PC-3 (cell line): ENCODE measurements around the gene CADPS2. TPM values are rescaled to one million over a fixed set of nuclear protein-coding genes. Genes with fewer than 3 reads are reported as not detected.

Experiments used
- ATAC-seq: fragments of 200-7000 bp; cut with Tn5 transposase; 2 replicates; pipeline ENCODE4 v1.9.1; 2020; ENCODE audit warnings: mild to moderate bottlenecking, moderate library complexity
- BruUV-seq: library from RNA; stranded (reverse); fragments of 400-500 nt; replicated peaks from 2 replicates; lab custom pipeline; 2021; lab: Mats Ljungman, UMichigan
- CTCF ChIA-PET: fragments of 300-600 bp; sonication (Branson Sonifier 250); formaldehyde crosslinking; loops from one replicate; lab custom pipeline; 2022; ENCODE audit warnings: antibody characterized with exemption; lab: Charles Lee
- POLR2A ChIA-PET: fragments of 300-600 bp; sonication (Branson Sonifier 250); formaldehyde crosslinking; loops from one replicate; lab custom pipeline; 2022; ENCODE audit warnings: antibody characterized with exemption; ENCODE audit not compliant: unreplicated experiment; lab: Charles Lee
- DNase-seq: peaks from one replicate; pipeline ENCODE4 v3.0.0-alpha.2; 2015
- H2AFZ ChIP-seq: fragments of 300-600 bp; sonication (generic); 2 replicates; pipeline ENCODE4 v1.6.0; 2016; ENCODE audit warnings: antibody characterized with exemption, low read length
- H3F3A ChIP-seq: fragments of 300-600 bp; sonication (generic); one replicate; pipeline ENCODE4 v1.6.0; 2017; ENCODE audit warnings: antibody characterized with exemption, low read length, control low read depth, mild to moderate bottlenecking; ENCODE audit not compliant: unreplicated experiment
- H3K27ac ChIP-seq: fragments of 300-600 bp; sonication (generic); 2 replicates; pipeline ENCODE4 v1.5.1; 2016; ENCODE audit warnings: mild to moderate bottlenecking, low read length
- H3K27me3 ChIP-seq: fragments of 300-600 bp; sonication (generic); 2 replicates; pipeline ENCODE4 v1.6.1; 2016; ENCODE audit warnings: low read length, mixed read lengths
- H3K36me3 ChIP-seq: fragments of 300-600 bp; sonication (generic); 2 replicates; pipeline ENCODE4 v1.6.1; 2016; ENCODE audit warnings: low read depth, mixed run types, low read length, mixed read lengths
- H3K4me1 ChIP-seq: fragments of 300-600 bp; sonication (generic); 2 replicates; pipeline ENCODE4 v1.5.1; 2016; ENCODE audit warnings: low read length; ENCODE audit not compliant: insufficient read depth
- H3K4me2 ChIP-seq: fragments of 300-600 bp; sonication (generic); 2 replicates; pipeline ENCODE4 v1.6.0; 2016; ENCODE audit warnings: low read length
- H3K4me3 ChIP-seq: fragments of 300-600 bp; sonication (generic); 2 replicates; pipeline ENCODE4 v1.5.1; 2016; ENCODE audit warnings: mild to moderate bottlenecking, low read length, mixed read lengths
- H3K79me2 ChIP-seq: fragments of 300-600 bp; sonication (generic); 2 replicates; pipeline ENCODE4 v1.6.1; 2017; ENCODE audit warnings: low read length, mixed read lengths
- H3K9ac ChIP-seq: fragments of 300-600 bp; sonication (generic); 2 replicates; pipeline ENCODE4 v1.6.0; 2016; ENCODE audit warnings: mild to moderate bottlenecking, low read length
- H3K9me2 ChIP-seq: fragments of 300-600 bp; sonication (generic); replicated peaks from 2 replicates; pipeline ENCODE4 v1.6.1; 2016; ENCODE audit warnings: mixed run types, low read length, mixed read lengths
- H3K9me3 ChIP-seq: fragments of 300-600 bp; sonication (generic); 2 replicates; pipeline ENCODE4 v1.6.1; 2016; ENCODE audit warnings: low read length, mixed read lengths
- H4K20me1 ChIP-seq: fragments of 300-600 bp; sonication (generic); 2 replicates; pipeline ENCODE4 v1.6.1; 2016; ENCODE audit warnings: low read length, mixed read lengths
- CTCF ChIP-seq: fragments of 300-600 bp; sonication (generic); conservative IDR thresholded peaks from 2 replicates; pipeline ENCODE4 v1.5.1; 2017; ENCODE audit warnings: antibody characterized with exemption, low read depth, mild to moderate bottlenecking, low read length
- EZH2 ChIP-seq: fragments of 300-600 bp; sonication (generic); IDR thresholded peaks from one replicate; pipeline ENCODE4 v1.6.1; 2017; ENCODE audit warnings: antibody characterized with exemption, mild to moderate bottlenecking, low read length; ENCODE audit not compliant: unreplicated experiment
- EZH2phosphoT487 ChIP-seq: fragments of 300-600 bp; sonication (generic); IDR thresholded peaks from 2 replicates; pipeline ENCODE4 v1.6.1; 2018; ENCODE audit warnings: mild to moderate bottlenecking, antibody characterized with exemption, low read length, borderline replicate concordance
- intact Hi-C: fragments of 100-400 bp; cut with micrococcal nuclease; formaldehyde crosslinking; loops from 2 replicates; pipeline ENCODE4 v1.9.0; 2023
- total RNA-seq: library from RNA; depleted of rRNA; stranded (reverse); fragments of >200 nt; gene quantifications from 2 replicates; pipeline ENCODE4 v1.2.3, GENCODE V29; 2014

The CADPS2 gene
- total RNA-seq, 1 experiment from 2014 or later: 9.4 TPM

- no peaks in the 10 kb centered on the region for H3K27me3 ChIP-seq
- POLR2A ChIA-PET: no interaction called here
- intact Hi-C loops: no loop called here
- ATAC-seq: no peak
- H3K36me3 ChIP-seq: no peaks in the 10 kb centered on the region
- no peak overlapping the region for H3K9ac ChIP-seq
- no peaks in the 10 kb centered on the region for H3F3A ChIP-seq
- no peaks in the 10 kb centered on the region for H3K4me1 ChIP-seq
- TF ChIP-seq EZH2 (no peak), EZH2phosphoT487 (no peak), CTCF (no peak)
- BruUV-seq: no TSS peak
- no peak overlapping the region for H3K4me3 ChIP-seq
- no peak for DNase-seq
- H3K79me2 ChIP-seq: no peaks in the 10 kb centered on the region
- no peaks in the 10 kb centered on the region for H3K9me2 ChIP-seq
- H3K27ac ChIP-seq: no peak overlapping the region
- no peak overlapping the region for H3K4me2 ChIP-seq
- no peak overlapping the region for H2AFZ ChIP-seq
- CTCF ChIA-PET: no interaction called here
- H3K9me3 ChIP-seq: no peaks in the 10 kb centered on the region
- no peaks in the 10 kb centered on the region for H4K20me1 ChIP-seq
Measured at GRCh38 chr7:122299624-122300210, 586.5 kb downstream of the CADPS2 start.

- DNase-seq (no peak), ATAC-seq (no peak)
- no TSS peak for BruUV-seq
- no peak overlapping the region for H3K9ac ChIP-seq
- H4K20me1 ChIP-seq: no peaks in the 10 kb centered on the region
- TF ChIP-seq EZH2 (no peak), EZH2phosphoT487 (no peak), CTCF (no peak)
- no peaks in the 10 kb centered on the region for H3F3A ChIP-seq
- H3K4me1 ChIP-seq: no peaks in the 10 kb centered on the region
- no peaks in the 10 kb centered on the region for H3K27me3 ChIP-seq
- no peaks in the 10 kb centered on the region for H3K79me2 ChIP-seq
- POLR2A ChIA-PET: no interaction called here
- no peaks in the 10 kb centered on the region for H3K9me2 ChIP-seq
- no peak overlapping the region for H2AFZ ChIP-seq
- H3K27ac ChIP-seq: no peak overlapping the region
- H3K9me3 ChIP-seq: no peaks in the 10 kb centered on the region
- no peak overlapping the region for H3K4me2 ChIP-seq
- H3K4me3 ChIP-seq: no peak overlapping the region
- CTCF ChIA-PET: no interaction called here
- intact Hi-C loops: no loop called here
- no peaks in the 10 kb centered on the region for H3K36me3 ChIP-seq
Measured at GRCh38 chr7:122298618-122299017, 587.6 kb downstream of the CADPS2 start.

- Histone ChIP-seq H3K9me2 (no peaks in the 10 kb centered on the region), H2AFZ (no peak overlapping the region), H3K4me1 (no peaks in the 10 kb centered on the region), H4K20me1 (no peaks in the 10 kb centered on the region), H3K79me2 (no peaks in the 10 kb centered on the region), H3K4me3 (no peak overlapping the region), H3K36me3 (no peaks in the 10 kb centered on the region), H3F3A (no peaks in the 10 kb centered on the region), H3K4me2 (no peak overlapping the region), H3K27me3 (no peaks in the 10 kb centered on the region), H3K27ac (no peak overlapping the region), H3K9ac (no peak overlapping the region), H3K9me3 (no peaks in the 10 kb centered on the region)
- CTCF ChIA-PET: no interaction called here
- DNase-seq: no peak
- intact Hi-C loops: no loop called here
- POLR2A ChIA-PET: no interaction called here
- no TSS peak for BruUV-seq
- ATAC-seq: no peak
- TF ChIP-seq CTCF (no peak), EZH2phosphoT487 (no peak), EZH2 (no peak)
Measured at GRCh38 chr7:122298131-122298530, 588.1 kb downstream of the CADPS2 start.
